Omental fat pad (tissue), 4 donors: ENCODE data around the gene DSCAM. TPM values are rescaled to one million over a fixed set of nuclear protein-coding genes. Genes with fewer than 3 reads are reported as not detected.

Source experiments
- ATAC-seq: fragments of 150-250 bp; one replicate; pipeline ENCODE4 v1.9.1; 2016; ENCODE audit warnings: mild to moderate bottlenecking, moderate library complexity; ENCODE audit not compliant: low FRiP score
- DNase-seq: peaks from one replicate; pipeline ENCODE4 v3.0.0-alpha.2; 2019; ENCODE audit warnings: low spot score
- CTCF ChIP-seq, 3 donors: fragments of 450-650 bp; IDR thresholded peaks; one replicate each; pipeline ENCODE4 v1.5.1; 2016 to 2017; ENCODE audit warnings: antibody characterized with exemption in 3 of 3, mild to moderate bottlenecking in 3 of 3, moderate library complexity in 2 of 3
- total RNA-seq, 4 donors: library from RNA; depleted of rRNA; stranded (reverse); fragments of >200 nt; gene quantifications; one replicate each; pipeline ENCODE4 v1.1.0, GENCODE V29; 2016

Gene DSCAM
- total RNA-seq, 4 donors from 2014 or later = 0.16 TPM; not detected in 3

DNA sequence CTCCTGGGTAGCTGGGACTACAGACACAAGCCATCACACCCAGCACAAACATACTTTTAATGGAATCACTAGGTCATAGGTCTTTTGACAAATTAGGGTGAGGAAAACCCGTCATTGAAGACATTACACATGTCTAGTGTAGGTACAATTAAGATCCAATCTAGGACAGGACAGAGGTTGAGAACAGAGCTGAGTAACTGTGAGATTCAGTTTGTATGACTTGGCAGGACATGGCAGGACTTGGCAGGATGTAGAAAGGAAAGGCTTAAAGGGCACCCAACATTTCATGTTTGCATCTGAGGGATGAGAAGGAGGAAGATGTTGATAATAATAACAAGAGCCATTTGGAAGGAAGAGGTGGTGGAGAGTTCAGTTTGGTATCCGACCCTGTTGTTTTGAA lies 496.0 kb downstream of the DSCAM start:
- DNase-seq (no peak), ATAC-seq (no peak)
- no peak for TF ChIP-seq CTCF (IDR thresholded peaks at IDR 0.05)

GRCh38 chr21:40349591-40349990 lies 497.4 kb downstream of the DSCAM start:
- ATAC-seq = no peak
- TF ChIP-seq CTCF (IDR thresholded peaks at IDR 0.05) = no peak
- DNase-seq = no peak

- no peak for ATAC-seq
- DNase-seq = no peak
- no peak for TF ChIP-seq CTCF (IDR thresholded peaks at IDR 0.05)
These were observed 501.1 kb downstream of the DSCAM start for GRCh38 chr21:40345711-40346321.

GRCh38 chr21:40340357-40340756 lies 506.6 kb downstream of the DSCAM start:
- ATAC-seq (no peak), DNase-seq (no peak)
- no peak for TF ChIP-seq CTCF (IDR thresholded peaks at IDR 0.05)

DNA sequence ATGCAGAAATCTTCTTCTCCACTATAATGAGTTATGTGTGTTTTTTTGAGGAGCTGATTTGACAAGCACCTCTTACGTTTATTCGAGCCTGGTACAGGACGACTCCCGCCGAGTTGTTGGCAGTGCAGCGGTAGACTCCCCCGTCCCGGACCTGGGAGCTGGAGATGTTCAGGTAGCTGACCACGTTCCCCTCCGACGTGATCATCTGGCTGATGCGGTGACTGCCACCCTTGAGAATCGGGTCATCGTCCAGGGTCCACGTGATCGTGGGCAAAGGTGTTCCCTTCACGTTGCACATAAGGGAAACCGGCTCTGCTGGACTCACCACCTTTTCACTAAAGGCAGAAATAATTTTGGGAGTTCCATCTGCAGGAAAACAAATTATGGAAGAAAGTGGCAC lies 507.9 kb downstream of the DSCAM start:
- TF ChIP-seq CTCF (IDR thresholded peaks at IDR 0.05) = no peak
- ATAC-seq (no peak), DNase-seq (no peak)

DNA sequence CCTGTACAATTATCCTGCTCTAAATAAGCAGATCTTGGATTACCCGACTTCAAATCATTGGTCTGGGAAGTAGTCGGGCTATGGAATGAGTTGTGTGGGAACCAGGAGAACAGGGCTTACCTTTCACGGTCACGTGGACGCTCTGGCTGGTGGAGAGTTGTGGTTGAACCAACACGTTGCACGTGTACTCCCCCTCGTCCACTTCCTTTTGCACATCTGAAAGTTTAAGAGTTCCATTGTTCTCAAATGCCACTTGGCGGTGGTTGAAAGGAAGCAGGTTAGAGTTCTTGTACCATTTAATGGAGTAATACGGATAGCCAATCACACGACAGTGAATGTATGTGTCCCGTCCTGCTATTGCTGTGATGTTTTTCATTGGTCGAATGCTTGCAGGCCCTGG lies 509.0 kb downstream of the DSCAM start:
- no peak for TF ChIP-seq CTCF (IDR thresholded peaks at IDR 0.05)
- DNase-seq (no peak), ATAC-seq (no peak)

DNA sequence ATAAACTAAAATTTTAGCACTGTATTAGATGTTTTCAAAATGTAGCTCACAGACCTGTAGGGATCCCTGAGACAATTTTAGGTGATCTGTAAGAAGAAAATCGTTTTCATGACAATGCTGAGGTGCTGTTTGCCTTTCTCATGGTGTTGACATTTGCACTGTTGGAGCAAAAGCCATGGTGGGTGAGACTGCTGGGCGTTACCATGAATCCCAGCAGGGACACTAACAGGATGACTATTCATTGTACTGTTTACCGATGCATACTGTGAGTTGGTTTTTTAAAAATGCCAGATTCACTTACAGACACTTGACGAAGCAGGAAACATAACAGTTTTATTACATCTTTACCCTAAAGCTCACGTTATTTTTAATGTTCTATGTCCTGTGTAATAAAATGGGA lies 511.3 kb downstream of the DSCAM start:
- DNase-seq (no peak), ATAC-seq (no peak)
- no peak for TF ChIP-seq CTCF (IDR thresholded peaks at IDR 0.05)
